ENCODE results near the gene DBR1.

DBR1 gene

GRCh38 chr3:138139691-138140090 is 35.0 kb downstream of the DBR1 start:
- Histone ChIP-seq H3K4me3 (ENCODE audit: low read length in 2 of 2) (no peak overlapping the region), H2BK12ac (ENCODE audit: low read length) (no peak overlapping the region), H2AFZ (ENCODE audit: low read length) (no peak overlapping the region), H3K14ac (ENCODE audit: low read length) (no peak overlapping the region), H2BK15ac (ENCODE audit: low read length) (no peak overlapping the region), H3K27ac (replicated peaks; ENCODE audit: low read length) (no peak overlapping the region), H4K8ac (ENCODE audit: low read depth, low read length) (no peak overlapping the region), H4K91ac (ENCODE audit: low read depth, low read length, poor library complexity) (no peak overlapping the region), H3K23ac (ENCODE audit: low read depth, low read length, poor library complexity) (no peak overlapping the region), H3K9me3 (replicated peaks in 1 of 2; ENCODE audit: control insufficient read depth in 2 of 2, insufficient read depth in 1 of 2, low read depth in 1 of 2, low read length in 2 of 2) (no peaks in the 10 kb centered on the region), H3K18ac (ENCODE audit: low read length) (no peak overlapping the region), H3K4ac (ENCODE audit: low read length) (no peak overlapping the region), H2BK120ac (ENCODE audit: low read depth, low read length) (no peak overlapping the region), H3K4me1 (ENCODE audit: control insufficient read depth in 2 of 2, insufficient read depth in 1 of 2, low read depth in 1 of 2, low read length in 2 of 2) (peaks cover 0 to 1% of the 10 kb centered on the region in 2 donors), H3K4me2 (ENCODE audit: insufficient read depth, low read length, poor library complexity, severe bottlenecking) (no peak overlapping the region), H3K36me3 (replicated peaks in 1 of 2; ENCODE audit: control insufficient read depth in 2 of 2, insufficient read depth in 2 of 2, low read length in 2 of 2) (no peaks in the 10 kb centered on the region), H3K79me1 (ENCODE audit: low read depth, low read length) (no peaks in the 10 kb centered on the region), H3K27me3 (ENCODE audit: control insufficient read depth in 3 of 3, insufficient read depth in 3 of 3, low read depth in 1 of 3, low read length in 3 of 3) (peaks cover 0 to 6% (median 0%) of the 10 kb centered on the region in 3 experiments), H2AK5ac (ENCODE audit: low read depth, low read length) (no peak overlapping the region), H3K9ac (ENCODE audit: low read depth, low read length, poor library complexity) (no peak overlapping the region), H2BK5ac (ENCODE audit: low read length) (no peak overlapping the region)
- no CpG with 5 or more reads among the region's 2 CpGs for WGBS, 2 donors (ENCODE audit: extremely low coverage in 2 of 2, insufficient read length in 2 of 2, insufficient replicate concordance in 1 of 2)
- DNase-seq (ENCODE audit: low spot score) = no peak

GRCh38 chr3:138137861-138138260 is 36.9 kb downstream of the DBR1 start:
- Histone ChIP-seq H3K79me1 (ENCODE audit: low read depth, low read length) (no peaks in the 10 kb centered on the region), H2BK120ac (ENCODE audit: low read depth, low read length) (no peak overlapping the region), H4K91ac (ENCODE audit: low read depth, low read length, poor library complexity) (no peak overlapping the region), H2AFZ (ENCODE audit: low read length) (no peak overlapping the region), H3K36me3 (replicated peaks in 1 of 2; ENCODE audit: control insufficient read depth in 2 of 2, insufficient read depth in 2 of 2, low read length in 2 of 2) (no peaks in the 10 kb centered on the region), H2BK5ac (ENCODE audit: low read length) (no peak overlapping the region), H2AK5ac (ENCODE audit: low read depth, low read length) (no peak overlapping the region), H3K4me1 (ENCODE audit: control insufficient read depth in 2 of 2, insufficient read depth in 1 of 2, low read depth in 1 of 2, low read length in 2 of 2) (peaks cover 0 to 1% of the 10 kb centered on the region in 2 donors), H3K18ac (ENCODE audit: low read length) (no peak overlapping the region), H3K14ac (ENCODE audit: low read length) (no peak overlapping the region), H3K9ac (ENCODE audit: low read depth, low read length, poor library complexity) (no peak overlapping the region), H3K27ac (replicated peaks; ENCODE audit: low read length) (no peak overlapping the region), H3K4me3 (ENCODE audit: low read length in 2 of 2) (no peak overlapping the region), H3K23ac (ENCODE audit: low read depth, low read length, poor library complexity) (no peak overlapping the region), H3K27me3 (ENCODE audit: control insufficient read depth in 3 of 3, insufficient read depth in 3 of 3, low read depth in 1 of 3, low read length in 3 of 3) (peaks cover 0 to 10% (median 0%) of the 10 kb centered on the region in 3 experiments), H3K4me2 (ENCODE audit: insufficient read depth, low read length, poor library complexity, severe bottlenecking) (no peak overlapping the region), H3K4ac (ENCODE audit: low read length) (no peak overlapping the region), H3K9me3 (replicated peaks in 1 of 2; ENCODE audit: control insufficient read depth in 2 of 2, insufficient read depth in 1 of 2, low read depth in 1 of 2, low read length in 2 of 2) (no peaks in the 10 kb centered on the region), H4K8ac (ENCODE audit: low read depth, low read length) (no peak overlapping the region), H2BK12ac (ENCODE audit: low read length) (no peak overlapping the region), H2BK15ac (ENCODE audit: low read length) (no peak overlapping the region)
- WGBS, 2 donors (ENCODE audit: extremely low coverage in 2 of 2, insufficient read length in 2 of 2, insufficient replicate concordance in 1 of 2) = no CpG with 5 or more reads among the region's 2 CpGs
- DNase-seq (ENCODE audit: low spot score) = no peak

- H2BK12ac ChIP-seq (ENCODE audit: low read length) = no peak overlapping the region
- no peak overlapping the region for H2BK120ac ChIP-seq (ENCODE audit: low read depth, low read length)
- WGBS, 2 donors (ENCODE audit: extremely low coverage in 2 of 2, insufficient read length in 2 of 2, insufficient replicate concordance in 1 of 2) = no CpG with 5 or more reads among the region's 3 CpGs
- no peak overlapping the region for H4K8ac ChIP-seq (ENCODE audit: low read depth, low read length)
- no peaks in the 10 kb centered on the region for H3K9me3 ChIP-seq (replicated peaks in 1 of 2; ENCODE audit: control insufficient read depth in 2 of 2, insufficient read depth in 1 of 2, low read depth in 1 of 2, low read length in 2 of 2)
- H3K18ac ChIP-seq (ENCODE audit: low read length) = no peak overlapping the region
- H4K91ac ChIP-seq (ENCODE audit: low read depth, low read length, poor library complexity) = no peak overlapping the region
- no peak overlapping the region for H2AK5ac ChIP-seq (ENCODE audit: low read depth, low read length)
- H3K14ac ChIP-seq (ENCODE audit: low read length) = no peak overlapping the region
- peaks cover 0 to 1% of the 10 kb centered on the region in 2 donors for H3K4me1 ChIP-seq (ENCODE audit: control insufficient read depth in 2 of 2, insufficient read depth in 1 of 2, low read depth in 1 of 2, low read length in 2 of 2)
- DNase-seq (ENCODE audit: low spot score) = no peak
- no peak overlapping the region for H2BK15ac ChIP-seq (ENCODE audit: low read length)
- H3K4ac ChIP-seq (ENCODE audit: low read length) = no peak overlapping the region
- H3K79me1 ChIP-seq (ENCODE audit: low read depth, low read length) = no peaks in the 10 kb centered on the region
- H3K27ac ChIP-seq (replicated peaks; ENCODE audit: low read length) = no peak overlapping the region
- H2AFZ ChIP-seq (ENCODE audit: low read length) = peak overlapping the region; percentile 30
- H3K4me3 ChIP-seq (ENCODE audit: low read length in 2 of 2) = no peak overlapping the region
- H3K9ac ChIP-seq (ENCODE audit: low read depth, low read length, poor library complexity) = no peak overlapping the region
- H3K27me3 ChIP-seq (ENCODE audit: control insufficient read depth in 3 of 3, insufficient read depth in 3 of 3, low read depth in 1 of 3, low read length in 3 of 3) = peaks cover 0 to 20% (median 0%) of the 10 kb centered on the region in 3 experiments
- no peak overlapping the region for H2BK5ac ChIP-seq (ENCODE audit: low read length)
- H3K4me2 ChIP-seq (ENCODE audit: insufficient read depth, low read length, poor library complexity, severe bottlenecking) = no peak overlapping the region
- no peaks in the 10 kb centered on the region for H3K36me3 ChIP-seq (replicated peaks in 1 of 2; ENCODE audit: control insufficient read depth in 2 of 2, insufficient read depth in 2 of 2, low read length in 2 of 2)
- H3K23ac ChIP-seq (ENCODE audit: low read depth, low read length, poor library complexity) = no peak overlapping the region
Observed at GRCh38 chr3:138136201-138136600, 38.5 kb downstream of the DBR1 start.

- peaks cover 0 to 22% (median 0%) of the 10 kb centered on the region in 3 experiments for H3K27me3 ChIP-seq (ENCODE audit: control insufficient read depth in 3 of 3, insufficient read depth in 3 of 3, low read depth in 1 of 3, low read length in 3 of 3)
- peaks cover 0 to 1% of the 10 kb centered on the region in 2 donors for H3K4me1 ChIP-seq (ENCODE audit: control insufficient read depth in 2 of 2, insufficient read depth in 1 of 2, low read depth in 1 of 2, low read length in 2 of 2)
- H4K8ac ChIP-seq (ENCODE audit: low read depth, low read length) = no peak overlapping the region
- no peak overlapping the region for H3K18ac ChIP-seq (ENCODE audit: low read length)
- no peak overlapping the region for H3K23ac ChIP-seq (ENCODE audit: low read depth, low read length, poor library complexity)
- no peaks in the 10 kb centered on the region for H3K36me3 ChIP-seq (replicated peaks in 1 of 2; ENCODE audit: control insufficient read depth in 2 of 2, insufficient read depth in 2 of 2, low read length in 2 of 2)
- no peak overlapping the region for H2BK5ac ChIP-seq (ENCODE audit: low read length)
- no CpG with 5 or more reads among the region's 2 CpGs for WGBS, 2 donors (ENCODE audit: extremely low coverage in 2 of 2, insufficient read length in 2 of 2, insufficient replicate concordance in 1 of 2)
- H3K4ac ChIP-seq (ENCODE audit: low read length) = no peak overlapping the region
- no peak overlapping the region for H2BK15ac ChIP-seq (ENCODE audit: low read length)
- no peak overlapping the region for H3K4me2 ChIP-seq (ENCODE audit: insufficient read depth, low read length, poor library complexity, severe bottlenecking)
- H4K91ac ChIP-seq (ENCODE audit: low read depth, low read length, poor library complexity) = no peak overlapping the region
- H3K79me1 ChIP-seq (ENCODE audit: low read depth, low read length) = no peaks in the 10 kb centered on the region
- H2BK120ac ChIP-seq (ENCODE audit: low read depth, low read length) = no peak overlapping the region
- no peak overlapping the region for H2BK12ac ChIP-seq (ENCODE audit: low read length)
- no peaks in the 10 kb centered on the region for H3K9me3 ChIP-seq (replicated peaks in 1 of 2; ENCODE audit: control insufficient read depth in 2 of 2, insufficient read depth in 1 of 2, low read depth in 1 of 2, low read length in 2 of 2)
- no peak for DNase-seq (ENCODE audit: low spot score)
- no peak overlapping the region for H2AFZ ChIP-seq (ENCODE audit: low read length)
- H3K14ac ChIP-seq (ENCODE audit: low read length) = no peak overlapping the region
- H3K9ac ChIP-seq (ENCODE audit: low read depth, low read length, poor library complexity) = no peak overlapping the region
- H3K27ac ChIP-seq (replicated peaks; ENCODE audit: low read length) = no peak overlapping the region
- no peak overlapping the region for H3K4me3 ChIP-seq (ENCODE audit: low read length in 2 of 2)
- H2AK5ac ChIP-seq (ENCODE audit: low read depth, low read length) = no peak overlapping the region
Observed at GRCh38 chr3:138135833-138136194, 38.9 kb downstream of the DBR1 start.
